Mononuclear cell (primary cell): ENCODE results near the gene LIPG. TPM values are rescaled to one million over a fixed set of nuclear protein-coding genes. Genes with fewer than 3 reads are reported as not detected.
"Not testable (repeated sequence)": the region's sequence is repeated elsewhere in the genome, so short reads cannot be mapped to it uniquely, and the experiment has no call there.

ENCODE experiments used
- H3K27me3 ChIP-seq: 2 replicates; pipeline ENCODE4 v1.6.0; 2011; ENCODE audit warnings: low read length, control low read depth; ENCODE audit not compliant: insufficient read depth
- H3K4me1 ChIP-seq: 2 replicates; pipeline ENCODE4 v1.5.1; 2011; ENCODE audit warnings: mild to moderate bottlenecking, low read length, control low read depth; ENCODE audit not compliant: insufficient read depth
- H3K4me3 ChIP-seq: 2 replicates; pipeline ENCODE4 v1.5.1; 2011; ENCODE audit warnings: mild to moderate bottlenecking, low read length, moderate library complexity
- H3K9me3 ChIP-seq: 2 replicates; pipeline ENCODE4 v1.5.1; 2011; ENCODE audit warnings: low read depth, mild to moderate bottlenecking, control low read depth, low read length
- total RNA-seq: library from RNA; depleted of rRNA; stranded (reverse); fragments of >200 nt; gene quantifications from one replicate; pipeline ENCODE4 v1.2.3, GENCODE V29; 2012

The LIPG gene
- not detected for total RNA-seq

GRCh38 chr18:49561289-49562193 lies at the start of gene LIPG:
LIPG (plus strand) TSS chr18:49562057; CDS start chr18:49562309, 252 bp downstream.
- Histone ChIP-seq H3K4me3 (no peak within 1 kb of the TSS), H3K4me1 (peaks cover 21% of the 10 kb centered on the region), H3K27me3 (peaks cover 77% of the 10 kb centered on the region), H3K9me3 (no peaks in the 10 kb centered on the region)

GRCh38 chr18:49512876-49513275 lies 49.0 kb upstream of the LIPG start:
- H3K27me3 ChIP-seq, H3K4me3 ChIP-seq: not testable (repeated sequence)

GRCh38 chr18:49514577-49514976 lies 47.3 kb upstream of the LIPG start:
- Histone ChIP-seq H3K27me3 (no peaks in the 10 kb centered on the region), H3K4me3 (no peak overlapping the region), H3K9me3 (no peaks in the 10 kb centered on the region), H3K4me1 (no peaks in the 10 kb centered on the region)

More at GRCh38 chr18:49512876-49513275, 49.0 kb upstream of the LIPG start:
- not testable (repeated sequence) for H3K4me1 ChIP-seq, H3K9me3 ChIP-seq

GRCh38 chr18:49515003-49515402 lies 46.9 kb upstream of the LIPG start:
- not testable (repeated sequence) for H3K4me3 ChIP-seq, H3K4me1 ChIP-seq, H3K9me3 ChIP-seq, H3K27me3 ChIP-seq

GRCh38 chr18:49515516-49515915 lies 46.3 kb upstream of the LIPG start:
- no peaks in the 10 kb centered on the region for H3K4me1 ChIP-seq
- no peaks in the 10 kb centered on the region for H3K27me3 ChIP-seq
- no peaks in the 10 kb centered on the region for H3K9me3 ChIP-seq
- no peak overlapping the region for H3K4me3 ChIP-seq

GRCh38 chr18:49517483-49517882 lies 44.4 kb upstream of the LIPG start:
- H3K9me3 ChIP-seq, result no peaks in the 10 kb centered on the region
- no peaks in the 10 kb centered on the region for H3K4me1 ChIP-seq
- H3K4me3 ChIP-seq, result no peak overlapping the region
- no peaks in the 10 kb centered on the region for H3K27me3 ChIP-seq

- Histone ChIP-seq H3K4me3 (no peak overlapping the region), H3K9me3 (no peaks in the 10 kb centered on the region), H3K4me1 (no peaks in the 10 kb centered on the region), H3K27me3 (no peaks in the 10 kb centered on the region)
Observed at GRCh38 chr18:49519101-49519971, 42.5 kb upstream of the LIPG start.

- Histone ChIP-seq H3K4me3 (no peak overlapping the region), H3K27me3 (no peaks in the 10 kb centered on the region), H3K9me3 (no peaks in the 10 kb centered on the region), H3K4me1 (no peaks in the 10 kb centered on the region)
Observed at GRCh38 chr18:49520661-49521145, 41.2 kb upstream of the LIPG start.

- Histone ChIP-seq H3K4me3 (no peak overlapping the region), H3K4me1 (no peaks in the 10 kb centered on the region), H3K9me3 (no peaks in the 10 kb centered on the region), H3K27me3 (no peaks in the 10 kb centered on the region)
Observed at GRCh38 chr18:49521216-49521835, 40.5 kb upstream of the LIPG start.

GRCh38 chr18:49523580-49524093 lies 38.2 kb upstream of the LIPG start:
- not testable (repeated sequence) for H3K4me3 ChIP-seq, H3K27me3 ChIP-seq, H3K4me1 ChIP-seq, H3K9me3 ChIP-seq

GRCh38 chr18:49524349-49524748 lies 37.5 kb upstream of the LIPG start:
- no peaks in the 10 kb centered on the region for H3K4me1 ChIP-seq
- H3K4me3 ChIP-seq, result no peak overlapping the region
- no peaks in the 10 kb centered on the region for H3K27me3 ChIP-seq
- no peaks in the 10 kb centered on the region for H3K9me3 ChIP-seq

- Histone ChIP-seq H3K9me3 (no peaks in the 10 kb centered on the region), H3K27me3 (no peaks in the 10 kb centered on the region), H3K4me3 (no peak overlapping the region), H3K4me1 (no peaks in the 10 kb centered on the region)
Observed at GRCh38 chr18:49524951-49525350, 36.9 kb upstream of the LIPG start.

- Histone ChIP-seq H3K4me1 (no peaks in the 10 kb centered on the region), H3K27me3 (no peaks in the 10 kb centered on the region), H3K4me3 (no peak overlapping the region), H3K9me3 (no peaks in the 10 kb centered on the region)
Observed at GRCh38 chr18:49525981-49526380, 35.9 kb upstream of the LIPG start.

- Histone ChIP-seq H3K9me3 (no peaks in the 10 kb centered on the region), H3K27me3 (no peaks in the 10 kb centered on the region), H3K4me3 (no peak overlapping the region), H3K4me1 (no peaks in the 10 kb centered on the region)
Observed at GRCh38 chr18:49527631-49528327, 34.1 kb upstream of the LIPG start.
